Psoas muscle (tissue), 8 donors: ENCODE measurements around the gene PTPRM. TPM values are rescaled to one million over a fixed set of nuclear protein-coding genes. Genes with fewer than 3 reads are reported as not detected.

ENCODE experiments used
- ATAC-seq, 4 donors: fragments of 200-7000 bp; cut with Tn5 transposase; one replicate each; pipeline ENCODE4 v1.9.1; 2020; ENCODE audit warnings: moderate library complexity in 3 of 4, mild to moderate bottlenecking in 2 of 4
- DNase-seq, 2 donors: peaks; one replicate each; pipeline ENCODE4 v3.0.0-alpha.2; 2020
- H3K27ac ChIP-seq: fragments of 200-600 bp; one replicate; pipeline ENCODE4 v1.8.0; 2022
- H3K27me3 ChIP-seq, 3 donors: fragments of 200-600 bp in 1 of 3; one replicate each; pipeline versions ENCODE4 v1.6.1 to v1.8.0; 2013 to 2022; ENCODE audit warnings: low read length in 2 of 3, mild to moderate bottlenecking in 2 of 3, moderate library complexity in 1 of 3; ENCODE audit not compliant: insufficient read depth in 3 of 3
- H3K36me3 ChIP-seq, 2 donors: fragments of 200-600 bp in 1 of 2; one replicate each; pipeline versions ENCODE4 v1.6.1 to v1.8.0; 2013 to 2022; ENCODE audit warnings: low read depth in 1 of 2, mild to moderate bottlenecking in 1 of 2, moderate library complexity in 1 of 2; ENCODE audit not compliant: insufficient read depth in 1 of 2
- H3K4me1 ChIP-seq: fragments of 200-600 bp; one replicate; pipeline ENCODE4 v1.8.0; 2022
- H3K4me3 ChIP-seq: fragments of 200-600 bp; one replicate; pipeline ENCODE4 v1.8.0; 2022; ENCODE audit warnings: mild to moderate bottlenecking
- H3K9me3 ChIP-seq: fragments of 200-600 bp; one replicate; pipeline ENCODE4 v1.8.0; 2022
- WGBS, 3 donors: extraction: QIAGEN DNeasy Blood & Tissue Kit; methylation state at CpG; one replicate each; pipeline versions ENCODE4 v1.1.6 to v1.1.7; 2013; 5-methylcytosine and 5-hydroxymethylcytosine counted together
- intact Hi-C, 2 donors: fragments of 100-400 bp; cut with DNase I; formaldehyde crosslinking; loops; one replicate each; pipeline versions ENCODE4 v1.11.0 to v1.14.2; 2022
- polyA plus RNA-seq, 3 donors: library from polyadenylated mRNA; stranded (reverse); fragments of 200-250 nt; gene quantifications; one replicate each; pipeline ENCODE4 v1.2.3, GENCODE V29; 2013
- total RNA-seq, 4 donors: library from RNA; stranded (reverse); fragmentation: NEBNext Ultra II Directional in 2 of 4; extraction: Animal tissue kit (Norgen Biotek cat#: 25700) in 2 of 4; gene quantifications; one replicate each; pipeline versions ENCODE4 v1.2.1 to v1.2.4, GENCODE V29; 2021 to 2023
- TF ChIP-seq, protein P1 (sequence below): fragments of 200-600 bp; IDR thresholded peaks from one replicate; pipeline ENCODE4 v1.8.0; 2022; ENCODE audit warnings: antibody characterized with exemption
- donor health status: healthy with polysubstance abuse.
- donor health status: DM: no; HTN: no; CAD: no; lungs with moderate emphysema.
- donor health status: Bipolar disorder and iron deficiency.
- donor health status: healthy.
- donor health status: DM: yes; HTN: yes; CAD: no.
- donor health status: DM: no; HTN: no; CAD: no.
- donor health status: DM: no; HTN: no; CAD: no.
- donor health status: DM: yes; HTN: yes; CAD: no.

Gene PTPRM
- total and polyA plus RNA-seq, 7 donors = 27.4 to 78.9 (median 39.0) TPM

DNA sequence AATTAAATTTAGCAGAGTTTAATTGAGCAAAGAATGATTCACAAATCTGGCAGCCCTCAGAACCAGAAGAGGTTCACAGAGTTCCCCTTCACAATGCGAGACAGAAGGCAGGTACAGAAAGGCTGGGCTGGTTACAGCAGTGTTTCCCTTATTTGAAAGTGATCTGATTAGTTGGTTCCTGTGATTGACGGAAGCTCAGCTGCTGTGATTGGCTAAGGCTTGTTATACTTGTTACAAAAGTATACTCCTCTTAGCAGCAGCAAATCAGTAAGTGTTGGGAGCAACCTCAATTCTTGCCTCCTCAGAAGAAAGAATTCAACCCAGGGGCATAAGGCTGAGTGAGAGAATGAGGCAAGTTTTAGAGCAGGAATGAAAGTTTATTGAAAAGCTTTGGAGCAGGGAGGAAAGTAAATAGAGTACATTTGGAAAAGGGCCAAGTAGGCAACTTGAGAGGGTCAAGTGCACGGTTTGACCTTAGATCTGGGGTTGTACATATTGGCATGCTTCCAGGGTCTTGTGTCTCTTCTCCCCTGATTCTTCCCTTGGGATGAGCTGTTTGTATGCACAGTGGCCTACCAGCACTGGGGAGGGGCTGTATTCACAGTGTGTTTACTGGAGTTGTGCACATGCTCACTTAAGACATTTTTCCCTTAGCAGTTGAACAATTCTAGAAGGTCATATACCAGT lies 610.4 kb downstream of the PTPRM start:
- no peaks in the 10 kb centered on the region for H3K36me3 ChIP-seq
- no peaks in the 10 kb centered on the region for H3K9me3 ChIP-seq
- WGBS, 3 donors = 22 to 43% (median 34%) methylated on average over 3 of the region's 3 CpGs
- H3K27me3 ChIP-seq = no peaks in the 10 kb centered on the region
- TF ChIP-seq, protein P1, sequence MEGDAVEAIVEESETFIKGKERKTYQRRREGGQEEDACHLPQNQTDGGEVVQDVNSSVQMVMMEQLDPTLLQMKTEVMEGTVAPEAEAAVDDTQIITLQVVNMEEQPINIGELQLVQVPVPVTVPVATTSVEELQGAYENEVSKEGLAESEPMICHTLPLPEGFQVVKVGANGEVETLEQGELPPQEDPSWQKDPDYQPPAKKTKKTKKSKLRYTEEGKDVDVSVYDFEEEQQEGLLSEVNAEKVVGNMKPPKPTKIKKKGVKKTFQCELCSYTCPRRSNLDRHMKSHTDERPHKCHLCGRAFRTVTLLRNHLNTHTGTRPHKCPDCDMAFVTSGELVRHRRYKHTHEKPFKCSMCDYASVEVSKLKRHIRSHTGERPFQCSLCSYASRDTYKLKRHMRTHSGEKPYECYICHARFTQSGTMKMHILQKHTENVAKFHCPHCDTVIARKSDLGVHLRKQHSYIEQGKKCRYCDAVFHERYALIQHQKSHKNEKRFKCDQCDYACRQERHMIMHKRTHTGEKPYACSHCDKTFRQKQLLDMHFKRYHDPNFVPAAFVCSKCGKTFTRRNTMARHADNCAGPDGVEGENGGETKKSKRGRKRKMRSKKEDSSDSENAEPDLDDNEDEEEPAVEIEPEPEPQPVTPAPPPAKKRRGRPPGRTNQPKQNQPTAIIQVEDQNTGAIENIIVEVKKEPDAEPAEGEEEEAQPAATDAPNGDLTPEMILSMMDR = no peak
- no peak for DNase-seq
- intact Hi-C loops = no loop called here
- H3K27ac ChIP-seq = no peak overlapping the region
- ATAC-seq = peak; percentile 48 to 76 (median 70)
- H3K4me1 ChIP-seq = peaks cover 31% of the 10 kb centered on the region
- no peak overlapping the region for H3K4me3 ChIP-seq

DNA sequence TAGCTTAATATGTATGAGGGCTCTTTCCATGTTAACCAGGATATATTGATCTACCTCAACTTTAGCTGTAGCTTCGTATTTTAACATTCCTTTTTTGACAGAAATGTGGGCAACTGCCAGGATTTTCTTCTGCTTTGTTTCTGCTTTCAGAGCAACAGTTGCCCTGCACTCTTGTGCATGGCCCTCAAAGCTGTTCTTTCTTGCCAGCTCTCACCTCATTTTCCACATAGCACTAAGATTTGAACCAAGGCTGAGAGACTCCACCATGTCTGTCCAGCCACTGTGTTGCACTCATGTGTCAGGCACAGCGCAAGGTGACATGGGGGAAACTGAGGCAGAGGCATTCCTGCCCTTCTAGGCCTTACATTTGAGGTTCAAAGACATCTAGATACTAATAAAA lies 619.3 kb downstream of the PTPRM start:
- Histone ChIP-seq H3K4me1 (no peaks in the 10 kb centered on the region), H3K27me3 (no peaks in the 10 kb centered on the region), H3K36me3 (no peaks in the 10 kb centered on the region), H3K27ac (no peak overlapping the region), H3K4me3 (no peak overlapping the region), H3K9me3 (no peaks in the 10 kb centered on the region)
- intact Hi-C loops = no loop called here
- DNase-seq (no peak), ATAC-seq (no peak)
- 92 to 100% (median 96%) methylated on average over 2 of the region's 2 CpGs for WGBS, 3 donors
- TF ChIP-seq, protein P1 = no peak

DNA sequence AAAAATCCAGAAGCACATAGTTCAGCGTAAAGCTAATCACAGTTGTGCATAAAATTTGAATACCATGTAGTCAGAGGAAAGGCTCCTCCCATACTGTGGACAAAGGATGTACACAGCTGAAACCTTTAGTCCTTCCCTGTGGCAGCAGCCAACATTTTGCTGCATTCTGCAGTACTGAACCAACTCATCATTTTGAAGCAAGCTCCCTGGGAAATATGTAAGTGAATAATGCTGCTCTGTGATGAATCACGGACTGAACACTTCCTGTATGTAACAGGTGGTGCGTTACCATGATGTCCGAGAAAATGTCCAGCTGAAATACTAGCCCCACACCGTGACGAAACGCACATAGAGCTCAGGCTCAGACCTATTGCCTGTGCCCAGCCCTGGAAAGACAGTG lies 621.1 kb downstream of the PTPRM start:
- WGBS, 3 donors = 42 to 79% (median 47%) methylated on average over 7 of the region's 7 CpGs
- Histone ChIP-seq H3K27ac (no peak overlapping the region), H3K27me3 (no peaks in the 10 kb centered on the region), H3K4me1 (no peaks in the 10 kb centered on the region), H3K4me3 (no peak overlapping the region), H3K9me3 (no peaks in the 10 kb centered on the region), H3K36me3 (no peaks in the 10 kb centered on the region)
- peak; percentile 86 to 91 (median 88) for ATAC-seq
- TF ChIP-seq, protein P1 = no peak
- intact Hi-C loops = no loop called here
- no peak for DNase-seq

DNA sequence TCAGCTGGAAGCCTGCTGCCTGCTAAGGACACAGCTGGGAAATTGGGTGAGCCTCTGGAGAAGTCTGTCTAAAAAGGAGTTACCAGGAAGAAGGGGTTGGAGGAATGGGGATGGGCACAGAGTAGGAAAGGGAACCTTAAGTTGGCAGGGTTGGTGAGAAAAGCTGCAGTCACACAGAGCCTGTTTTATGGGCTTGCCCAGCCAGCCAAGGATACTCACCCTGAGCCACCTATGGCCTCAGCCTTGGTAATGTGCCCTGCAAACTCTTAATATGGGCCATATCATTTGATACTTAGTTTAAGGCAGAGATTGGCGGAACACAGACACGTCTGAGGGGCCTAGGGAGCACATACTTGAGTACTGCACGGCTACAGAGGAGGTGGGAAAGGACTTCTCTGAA lies 623.9 kb downstream of the PTPRM start:
- peak in 3 of 4 donors; percentile 25 to 74 (median 73) for ATAC-seq

More for the DNA sequence above, 623.9 kb downstream of the PTPRM start:
- no peaks in the 10 kb centered on the region for H3K4me1 ChIP-seq
- TF ChIP-seq, protein P1 = no peak
- 39 to 71% (median 40%) methylated on average over 3 of the region's 3 CpGs for WGBS, 3 donors
- intact Hi-C loops = no loop called here
- H3K9me3 ChIP-seq = no peaks in the 10 kb centered on the region
- H3K27ac ChIP-seq = no peak overlapping the region
- H3K36me3 ChIP-seq = no peaks in the 10 kb centered on the region
- DNase-seq = no peak
- H3K4me3 ChIP-seq = no peak overlapping the region
- no peaks in the 10 kb centered on the region for H3K27me3 ChIP-seq
